ENCODE results near the gene BCAS3.
"Not testable (repeated sequence)": the region's sequence is repeated elsewhere in the genome, so short reads cannot be mapped to it uniquely, and the experiment has no call there.

Gene BCAS3

GRCh38 chr17:60674637-60675036, 3.0 kb upstream of the BCAS3 start:
- not testable (repeated sequence) for DNase-seq (ENCODE audit: low spot score)

GRCh38 chr17:60675997-60676396, 1.7 kb upstream of the BCAS3 start:
- no peak for DNase-seq (ENCODE audit: low spot score)

- no peak for DNase-seq (ENCODE audit: low spot score)
Measured at GRCh38 chr17:60676758-60677307, 818 bp upstream of the BCAS3 start.

- no peak for DNase-seq (ENCODE audit: low spot score)
Measured at GRCh38 chr17:60678118-60678444, 430 bp downstream of the BCAS3 start.

GRCh38 chr17:60679287-60679686, 1.6 kb downstream of the BCAS3 start:
- DNase-seq (ENCODE audit: low spot score) = no peak

- no peak for DNase-seq (ENCODE audit: low spot score)
Measured at GRCh38 chr17:60680754-60681153, 3.1 kb downstream of the BCAS3 start.

GRCh38 chr17:60685437-60685836, 7.8 kb downstream of the BCAS3 start:
- DNase-seq (ENCODE audit: low spot score) = no peak

- DNase-seq (ENCODE audit: low spot score) = no peak
Measured at GRCh38 chr17:60695960-60696359, 18.3 kb downstream of the BCAS3 start.

GRCh38 chr17:60699090-60699489, 21.4 kb downstream of the BCAS3 start:
- no peak for DNase-seq (ENCODE audit: low spot score)

GRCh38 chr17:60704170-60704569, 26.5 kb downstream of the BCAS3 start:
- DNase-seq (ENCODE audit: low spot score) = no peak

GRCh38 chr17:60712675-60713074, 35.0 kb downstream of the BCAS3 start:
- DNase-seq (ENCODE audit: low spot score) = no peak

- DNase-seq (ENCODE audit: low spot score) = no peak
Measured at GRCh38 chr17:60713608-60714007, 36.0 kb downstream of the BCAS3 start.

GRCh38 chr17:60716766-60717165, 39.1 kb downstream of the BCAS3 start:
- DNase-seq (ENCODE audit: low spot score) = no peak

- no peak for DNase-seq (ENCODE audit: low spot score)
Measured at GRCh38 chr17:60717814-60718213, 40.2 kb downstream of the BCAS3 start.

- DNase-seq (ENCODE audit: low spot score) = peak; percentile 62
Measured at GRCh38 chr17:60720763-60721531, 43.3 kb downstream of the BCAS3 start.

- DNase-seq (ENCODE audit: low spot score) = no peak
Measured at GRCh38 chr17:60724647-60725046, 47.0 kb downstream of the BCAS3 start.

GRCh38 chr17:60729854-60730253, 52.2 kb downstream of the BCAS3 start:
- no peak for DNase-seq (ENCODE audit: low spot score)

- no peak for DNase-seq (ENCODE audit: low spot score)
Measured at GRCh38 chr17:60730273-60730672, 52.6 kb downstream of the BCAS3 start.

- no peak for DNase-seq (ENCODE audit: low spot score)
Measured at GRCh38 chr17:60738287-60738686, 60.6 kb downstream of the BCAS3 start.

GRCh38 chr17:60740584-60740983, 62.9 kb downstream of the BCAS3 start:
- DNase-seq (ENCODE audit: low spot score) = no peak

GRCh38 chr17:60741031-60741430, 63.4 kb downstream of the BCAS3 start:
- no peak for DNase-seq (ENCODE audit: low spot score)

GRCh38 chr17:60743282-60743681, 65.6 kb downstream of the BCAS3 start:
- DNase-seq (ENCODE audit: low spot score) = no peak

GRCh38 chr17:60743799-60744198, 66.1 kb downstream of the BCAS3 start:
- DNase-seq (ENCODE audit: low spot score) = no peak

GRCh38 chr17:60744355-60744966, 66.8 kb downstream of the BCAS3 start:
- DNase-seq (ENCODE audit: low spot score) = no peak
